ENCODE data around the gene RELN.

- no peak for TF ChIP-seq CTCF (IDR thresholded peaks at IDR 0.05)
- TF ChIP-seq POLR2AphosphoS5 (IDR thresholded peaks at IDR 0.05), result no peak
- TF ChIP-seq POLR2A (IDR thresholded peaks at IDR 0.05), result no peak
These were observed 2.0 kb downstream of the RELN start for GRCh38 chr7:103987451-103987850.
